ENCODE measurements around the gene SERTAD2.

- TF ChIP-seq CTCF (conservative IDR thresholded peaks at IDR 0.05; ENCODE audit: low read length): no peak
- no peak for TF ChIP-seq EZH2phosphoT487 (IDR thresholded peaks at IDR 0.05; ENCODE audit: borderline replicate concordance)
These were observed 31.1 kb downstream of the SERTAD2 start for GRCh38 chr2:64622443-64623241.

All from Loucy (cell line).